Thoracic aorta (tissue), 2 donors: ENCODE results near the gene NDP. TPM values are rescaled to one million over a fixed set of nuclear protein-coding genes. Genes with fewer than 3 reads are reported as not detected.

Source experiments
- ATAC-seq: fragments of 150-250 bp; one replicate; pipeline ENCODE4 v1.8.0; 2017; ENCODE audit warnings: low read depth; ENCODE audit not compliant: insufficient number of reproducible peaks, low FRiP score
- DNase-seq: peaks from one replicate; pipeline ENCODE4 v3.0.0-alpha.2; 2020; ENCODE audit warnings: low spot score
- H3K27ac ChIP-seq, 2 donors: fragments of 200-600 bp; sonication (generic); 1 replicate in 1 of 2; 2 replicates in 1 of 2; pipeline ENCODE4 v1.5.1; 2016; ENCODE audit warnings: mild to moderate bottlenecking in 2 of 2, moderate library complexity in 2 of 2
- H3K27me3 ChIP-seq: fragments of 200-600 bp; sonication (generic); replicated peaks from 2 replicates; pipeline ENCODE4 v1.6.0; 2016; ENCODE audit warnings: mild to moderate bottlenecking; ENCODE audit not compliant: insufficient read depth
- H3K36me3 ChIP-seq: fragments of 200-600 bp; sonication (generic); one replicate; pipeline ENCODE4 v1.5.1; 2016
- H3K4me1 ChIP-seq, 2 donors: fragments of 200-600 bp; sonication (generic); 1 replicate in 1 of 2; 2 replicates in 1 of 2; pipeline versions ENCODE4 v1.5.1 to v1.6.0; 2016; ENCODE audit warnings: low read depth in 2 of 2, mild to moderate bottlenecking in 1 of 2; ENCODE audit not compliant: control insufficient read depth in 1 of 2
- H3K4me3 ChIP-seq: fragments of 200-600 bp; sonication (generic); 2 replicates; pipeline ENCODE4 v1.5.1; 2016; ENCODE audit warnings: mild to moderate bottlenecking
- H3K9me3 ChIP-seq: fragments of 200-600 bp; sonication (generic); 2 replicates; pipeline ENCODE4 v1.5.1; 2016
- total RNA-seq, 2 donors: library from RNA; depleted of rRNA; stranded (reverse); fragments of >200 nt; gene quantifications; one replicate each; pipeline versions ENCODE4 v1.1.0 to v1.2.3, GENCODE V29; 2016
- TF ChIP-seq, protein P1 (sequence below): fragments of 200-600 bp; sonication (generic); IDR thresholded peaks from one replicate; pipeline ENCODE4 v1.5.1; 2019; ENCODE audit warnings: antibody characterized with exemption

The NDP gene
- total RNA-seq, 2 donors from 2014 or later = 0.27 to 0.71 TPM

DNA sequence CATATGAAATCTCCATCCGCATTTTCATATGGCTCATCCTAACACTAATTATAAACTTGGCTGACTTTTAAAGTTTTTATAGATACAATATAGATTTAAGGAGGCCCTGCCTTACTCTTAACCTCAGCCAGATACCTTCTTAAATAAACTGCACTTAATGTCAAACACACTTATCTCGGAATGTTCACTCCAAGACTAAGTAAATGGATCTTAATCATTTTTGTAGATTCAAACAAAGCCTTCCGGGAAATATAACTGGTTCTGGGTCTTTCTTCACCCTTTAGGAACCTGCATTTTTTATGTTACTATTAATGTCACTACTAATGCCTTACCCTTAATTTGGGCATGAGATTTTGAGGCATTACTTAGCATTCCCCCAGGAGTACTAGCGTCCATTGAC is 43.7 kb upstream of the NDP start:
- no peaks in the 10 kb centered on the region for H3K9me3 ChIP-seq
- no peak overlapping the region for H3K4me3 ChIP-seq
- TF ChIP-seq, protein P1, sequence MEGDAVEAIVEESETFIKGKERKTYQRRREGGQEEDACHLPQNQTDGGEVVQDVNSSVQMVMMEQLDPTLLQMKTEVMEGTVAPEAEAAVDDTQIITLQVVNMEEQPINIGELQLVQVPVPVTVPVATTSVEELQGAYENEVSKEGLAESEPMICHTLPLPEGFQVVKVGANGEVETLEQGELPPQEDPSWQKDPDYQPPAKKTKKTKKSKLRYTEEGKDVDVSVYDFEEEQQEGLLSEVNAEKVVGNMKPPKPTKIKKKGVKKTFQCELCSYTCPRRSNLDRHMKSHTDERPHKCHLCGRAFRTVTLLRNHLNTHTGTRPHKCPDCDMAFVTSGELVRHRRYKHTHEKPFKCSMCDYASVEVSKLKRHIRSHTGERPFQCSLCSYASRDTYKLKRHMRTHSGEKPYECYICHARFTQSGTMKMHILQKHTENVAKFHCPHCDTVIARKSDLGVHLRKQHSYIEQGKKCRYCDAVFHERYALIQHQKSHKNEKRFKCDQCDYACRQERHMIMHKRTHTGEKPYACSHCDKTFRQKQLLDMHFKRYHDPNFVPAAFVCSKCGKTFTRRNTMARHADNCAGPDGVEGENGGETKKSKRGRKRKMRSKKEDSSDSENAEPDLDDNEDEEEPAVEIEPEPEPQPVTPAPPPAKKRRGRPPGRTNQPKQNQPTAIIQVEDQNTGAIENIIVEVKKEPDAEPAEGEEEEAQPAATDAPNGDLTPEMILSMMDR = no peak
- DNase-seq (no peak), ATAC-seq (no peak)
- H3K4me1 ChIP-seq = no peaks in the 10 kb centered on the region
- H3K36me3 ChIP-seq = no peaks in the 10 kb centered on the region
- no peak overlapping the region for H3K27ac ChIP-seq
- H3K27me3 ChIP-seq = no peaks in the 10 kb centered on the region

DNA sequence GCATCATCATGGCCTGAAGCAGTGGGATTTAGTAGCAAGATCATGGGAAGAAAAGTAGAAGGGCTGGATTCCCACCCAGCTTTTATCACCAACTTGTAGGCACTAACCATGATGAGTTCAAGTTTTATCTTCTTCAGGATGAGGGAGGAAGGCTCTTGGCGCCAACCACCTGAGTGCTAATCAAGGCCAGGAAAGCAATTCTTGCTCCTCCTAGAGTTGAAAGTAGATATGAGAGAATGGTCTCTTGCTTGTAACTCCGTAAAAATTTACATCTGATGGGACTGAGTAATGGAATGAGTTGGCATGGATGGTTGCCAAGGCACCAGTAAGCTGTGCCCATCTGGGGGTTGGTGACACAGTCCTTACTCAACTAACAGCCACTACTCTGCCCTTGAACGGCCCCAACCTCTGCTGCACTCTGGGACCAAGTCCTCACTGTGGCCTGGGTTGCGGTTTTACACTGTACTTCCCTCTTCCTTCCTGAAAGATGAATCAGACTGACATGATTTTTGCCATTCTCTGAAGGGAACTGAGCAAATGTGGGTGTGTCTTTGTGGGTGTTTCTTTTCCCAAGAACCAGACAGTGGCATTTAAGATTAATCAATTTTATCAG is 39.4 kb upstream of the NDP start:
- TF ChIP-seq, protein P1 = no peak
- ATAC-seq (no peak), DNase-seq (peak; percentile 7)
- Histone ChIP-seq H3K9me3 (no peaks in the 10 kb centered on the region), H3K4me3 (no peak overlapping the region), H3K27ac (no peak overlapping the region), H3K4me1 (no peaks in the 10 kb centered on the region), H3K27me3 (no peaks in the 10 kb centered on the region), H3K36me3 (no peaks in the 10 kb centered on the region)

GRCh38 chrX:44011506-44011905 is 38.3 kb upstream of the NDP start:
- Histone ChIP-seq H3K4me3 (no peak overlapping the region), H3K4me1 (no peaks in the 10 kb centered on the region), H3K27me3 (no peaks in the 10 kb centered on the region), H3K9me3 (no peaks in the 10 kb centered on the region), H3K27ac (no peak overlapping the region), H3K36me3 (no peaks in the 10 kb centered on the region)
- ATAC-seq (no peak), DNase-seq (no peak)
- TF ChIP-seq, protein P1 = no peak

GRCh38 chrX:44010626-44011025 is 37.4 kb upstream of the NDP start:
- Histone ChIP-seq H3K27ac (no peak overlapping the region), H3K9me3 (no peaks in the 10 kb centered on the region), H3K4me3 (no peak overlapping the region), H3K4me1 (no peaks in the 10 kb centered on the region), H3K27me3 (no peaks in the 10 kb centered on the region), H3K36me3 (no peaks in the 10 kb centered on the region)
- TF ChIP-seq, protein P1 = no peak
- DNase-seq (no peak), ATAC-seq (no peak)

DNA sequence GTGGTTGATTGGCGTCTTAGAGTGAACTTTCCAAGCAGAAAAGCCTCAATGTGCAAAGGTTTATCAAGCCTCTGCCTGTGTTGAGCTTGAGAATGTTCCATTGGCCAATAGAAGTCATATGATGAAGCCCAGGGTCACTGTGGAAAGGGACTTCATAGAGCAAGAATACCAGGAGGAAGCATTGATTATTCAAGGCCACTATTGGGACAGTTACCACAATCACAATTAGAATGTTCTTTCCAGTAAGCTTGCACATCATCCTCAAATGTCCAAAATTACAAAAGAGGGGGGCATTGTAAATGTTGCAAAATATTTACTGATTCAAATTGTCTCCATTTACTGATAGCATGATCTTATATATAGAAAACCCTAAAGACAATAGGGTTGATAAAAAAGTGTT is 32.9 kb upstream of the NDP start:
- Histone ChIP-seq H3K4me1 (no peaks in the 10 kb centered on the region), H3K27me3 (no peaks in the 10 kb centered on the region), H3K27ac (no peak overlapping the region), H3K4me3 (no peak overlapping the region), H3K9me3 (no peaks in the 10 kb centered on the region), H3K36me3 (no peaks in the 10 kb centered on the region)
- TF ChIP-seq, protein P1 = no peak
- DNase-seq (no peak), ATAC-seq (no peak)
